ENCODE results near the gene DCAF15.

The DCAF15 gene

GRCh38 chr19:13986348-13986904, 34.1 kb downstream of the DCAF15 start:
- intact Hi-C loops (cut with DNase I) = no loop called here
- peak; percentile 36 to 94 (median 68) for DNase-seq

DNA sequence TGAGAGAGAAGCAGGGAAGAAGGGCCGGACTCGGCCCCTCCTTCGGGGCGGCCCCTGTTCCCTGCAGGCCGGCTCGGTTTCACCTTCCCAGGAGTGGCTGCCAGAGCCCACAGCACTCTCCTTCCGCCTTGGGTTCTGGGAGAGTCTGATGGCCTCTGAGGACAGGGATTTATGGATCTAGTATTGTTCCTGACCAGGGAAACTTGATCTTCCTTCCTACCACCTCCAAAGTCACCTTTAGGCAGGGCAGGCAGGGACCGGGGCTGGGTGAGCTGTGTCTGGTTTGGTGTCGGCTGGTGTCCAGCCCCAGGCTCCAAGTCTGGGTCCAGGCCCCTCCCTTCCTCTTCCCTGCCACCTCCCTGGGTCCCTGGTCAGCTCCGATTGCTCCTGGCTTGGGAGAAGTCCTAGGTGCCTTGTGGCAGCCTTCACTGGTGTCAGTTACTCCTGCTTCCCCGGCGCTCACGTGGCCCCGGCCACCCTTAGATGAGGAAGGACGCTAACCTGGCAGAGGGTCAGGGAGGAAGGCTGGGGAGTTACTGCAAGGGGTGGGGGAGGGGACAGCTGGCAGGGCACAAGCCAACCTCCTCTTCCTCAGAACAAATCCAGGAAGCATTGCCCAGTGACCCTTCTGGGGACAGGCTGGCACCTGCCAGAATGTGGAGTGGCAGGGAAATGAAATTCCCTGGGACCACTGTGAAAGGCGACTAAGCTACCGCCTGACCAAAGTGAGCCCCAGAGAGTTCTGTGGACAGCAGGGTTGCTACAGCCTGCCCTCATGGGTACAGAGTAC, 35.0 kb downstream of the DCAF15 start:
- DNase-seq = peak in 2 of 10 donors; percentile 28 to 32
- intact Hi-C loops (cut with DNase I) = no loop called here

DNA sequence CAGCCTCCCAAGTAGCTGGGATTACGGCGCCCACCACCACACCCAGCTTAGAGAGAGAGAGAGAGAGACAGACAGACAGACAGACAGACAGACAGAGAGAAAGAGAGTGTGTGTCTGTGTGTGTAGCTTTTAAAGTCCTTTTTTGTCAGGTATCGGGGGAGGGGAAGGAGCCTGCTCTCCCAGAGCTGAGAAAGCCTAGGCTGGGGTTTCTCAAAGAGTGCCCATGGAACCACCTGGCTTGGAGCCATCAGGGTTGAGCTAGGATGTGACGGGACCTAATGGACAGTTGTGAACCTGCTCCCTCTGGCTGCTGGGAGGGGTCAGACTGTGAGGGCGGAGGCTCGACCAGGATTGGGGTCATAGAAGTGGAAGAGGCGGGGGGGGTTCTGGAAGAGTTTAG, 37.2 kb downstream of the DCAF15 start:
- intact Hi-C loops (cut with DNase I) = no loop called here
- no peak for DNase-seq

- no peak for DNase-seq
- intact Hi-C loops (cut with DNase I) = no loop called here
These were observed 37.8 kb downstream of the DCAF15 start for GRCh38 chr19:13990085-13990484.

GRCh38 chr19:13992025-13992424, 39.7 kb downstream of the DCAF15 start:
- DNase-seq = no peak
- intact Hi-C loops (cut with DNase I) = no loop called here

- DNase-seq = peak in 1 of 10 donors; percentile 67
- intact Hi-C loops (cut with DNase I) = no loop called here
These were observed 41.4 kb downstream of the DCAF15 start for GRCh38 chr19:13993590-13994300.

DNA sequence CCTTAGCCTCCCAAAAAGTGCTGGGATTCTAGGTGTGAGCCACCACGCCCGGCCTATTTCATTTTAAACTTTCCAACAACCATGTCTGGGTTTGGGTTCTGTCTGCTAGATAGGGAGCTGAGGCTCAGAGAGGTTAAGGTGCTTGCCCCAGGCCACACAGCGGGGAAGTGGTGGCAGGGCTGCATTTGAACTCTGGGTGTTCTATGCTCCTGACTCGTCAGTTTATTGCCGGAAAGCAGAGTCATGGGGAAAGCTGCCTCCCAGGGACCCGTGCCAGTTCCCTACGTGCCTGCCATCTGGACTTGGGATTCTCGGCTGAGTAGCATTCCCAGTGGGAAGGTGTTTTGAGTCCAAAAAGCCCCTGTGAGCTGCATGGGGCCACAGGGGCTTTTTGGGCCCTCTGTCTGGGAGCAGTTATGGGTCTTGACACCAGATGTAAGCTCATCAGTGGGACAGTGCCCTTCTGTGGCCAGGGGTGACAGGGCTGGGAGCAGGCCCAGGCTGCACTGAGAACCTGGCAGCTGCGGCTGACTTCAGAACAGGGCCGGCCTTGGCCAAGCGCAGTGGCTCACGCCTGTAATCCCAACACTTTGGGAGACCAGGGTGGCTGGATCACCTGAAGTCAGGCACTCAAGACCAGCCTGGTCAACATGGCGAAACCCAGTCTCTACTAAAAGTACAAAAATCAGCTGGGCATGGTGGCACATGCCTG, 42.9 kb downstream of the DCAF15 start:
- DNase-seq = peak in 7 of 10 donors; percentile 37 to 93 (median 60)
- intact Hi-C loops (cut with DNase I) = no loop called here

DNA sequence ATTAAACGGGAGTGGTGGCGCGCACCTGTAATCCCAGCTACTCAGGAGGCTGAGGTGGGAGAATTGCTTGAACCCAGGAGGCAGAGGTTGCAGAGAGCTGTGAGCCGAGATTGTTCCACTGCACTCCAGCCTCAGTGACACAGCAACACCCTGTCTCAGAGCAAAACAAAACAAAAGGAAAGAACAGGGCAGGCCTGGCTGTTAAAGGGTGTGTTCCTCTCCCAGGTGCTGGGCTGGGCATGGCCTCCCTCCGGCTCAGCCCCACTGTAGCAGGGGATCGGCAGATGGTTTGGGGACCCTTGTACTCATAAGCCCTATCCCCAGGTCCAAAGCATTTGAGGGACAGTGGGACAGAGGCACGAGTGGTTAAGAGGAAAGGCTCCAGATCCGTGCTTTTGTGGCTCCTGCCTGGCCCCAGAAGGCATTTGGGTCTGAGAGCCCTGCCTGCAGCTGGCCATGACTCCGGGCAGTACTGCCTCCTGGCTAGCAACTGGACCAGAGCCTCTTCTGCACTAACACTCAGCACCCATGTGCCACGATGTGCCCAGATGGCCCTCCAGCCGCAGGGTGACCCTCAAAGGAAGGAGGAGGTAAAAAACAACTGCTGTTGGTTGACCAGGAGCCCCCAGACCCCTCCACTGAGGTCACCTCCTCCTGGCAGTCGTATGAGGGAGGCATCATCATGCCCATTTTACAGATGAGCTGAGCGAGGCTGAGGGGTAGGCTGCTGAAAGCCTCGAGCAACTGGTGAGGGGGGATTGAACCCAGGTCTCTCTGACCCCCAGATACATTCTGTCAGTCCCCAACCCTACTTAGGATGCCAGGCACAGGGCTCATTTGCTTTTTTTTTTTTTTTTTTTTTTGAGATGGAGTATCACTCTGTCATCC, 43.8 kb downstream of the DCAF15 start:
- DNase-seq = peak in 2 of 10 donors; percentile 46 to 70
- intact Hi-C loops (cut with DNase I) = no loop called here

DNA sequence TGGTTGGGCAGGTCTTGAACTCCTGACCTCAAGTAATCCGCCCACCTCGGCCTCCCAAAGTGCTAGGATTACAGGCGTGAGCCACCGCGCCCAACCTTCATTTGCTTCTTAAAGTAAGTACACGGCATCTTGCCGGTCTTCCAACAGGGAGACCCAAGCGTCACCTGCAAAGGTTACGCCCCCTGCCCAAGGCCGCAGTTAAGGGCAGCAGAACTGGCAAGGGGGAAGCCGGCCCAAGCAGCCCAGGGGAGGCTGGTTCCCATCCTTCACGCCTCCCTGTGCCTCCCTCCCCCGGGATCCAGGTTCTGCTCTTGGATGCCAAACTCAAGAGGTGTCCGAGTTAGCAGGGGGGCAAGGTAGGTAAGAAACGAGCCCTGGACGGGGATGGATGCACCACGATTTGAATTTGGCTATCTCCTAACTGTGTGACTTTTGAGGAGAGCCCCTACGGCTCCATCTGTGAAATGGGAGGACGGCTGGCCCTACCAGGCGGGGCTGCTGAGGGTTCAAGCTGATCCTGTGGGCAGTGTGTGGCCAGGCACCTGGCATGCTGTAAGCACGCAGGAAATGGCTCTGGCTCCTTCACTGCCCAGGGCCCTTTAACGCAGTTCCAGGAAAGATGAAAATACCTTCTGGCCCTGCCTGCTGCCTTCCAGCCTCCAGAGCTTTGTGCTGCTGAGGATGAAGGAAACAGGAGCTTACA, 44.8 kb downstream of the DCAF15 start:
- DNase-seq = peak in 2 of 10 donors; percentile 50 to 71
- intact Hi-C loops (cut with DNase I) = no loop called here

- peak in 2 of 10 donors; percentile 43 to 51 for DNase-seq
- intact Hi-C loops (cut with DNase I) = no loop called here
These were observed 45.3 kb downstream of the DCAF15 start for GRCh38 chr19:13997631-13997962.

DNA sequence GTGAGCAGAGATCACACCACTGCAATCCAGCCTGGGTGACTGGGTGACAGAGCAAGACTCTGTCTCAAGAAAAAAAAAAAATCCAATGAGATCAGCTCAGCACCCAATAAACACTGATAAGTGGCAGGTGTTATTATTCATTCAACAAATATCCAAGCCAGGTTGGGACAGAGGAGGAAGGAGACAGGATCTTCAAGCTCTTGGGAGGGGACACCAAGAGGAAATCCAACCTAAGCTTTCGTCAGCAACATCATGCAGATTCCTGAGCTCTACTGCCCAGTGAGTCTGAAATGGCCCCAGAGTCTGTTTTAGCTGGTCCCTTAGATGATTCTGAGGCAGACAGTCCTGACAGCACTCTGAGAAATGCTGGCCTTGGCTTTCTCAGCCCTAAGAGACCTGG, 46.1 kb downstream of the DCAF15 start:
- DNase-seq = peak in 1 of 10 donors; percentile 30
- intact Hi-C loops (cut with DNase I) = no loop called here

DNA sequence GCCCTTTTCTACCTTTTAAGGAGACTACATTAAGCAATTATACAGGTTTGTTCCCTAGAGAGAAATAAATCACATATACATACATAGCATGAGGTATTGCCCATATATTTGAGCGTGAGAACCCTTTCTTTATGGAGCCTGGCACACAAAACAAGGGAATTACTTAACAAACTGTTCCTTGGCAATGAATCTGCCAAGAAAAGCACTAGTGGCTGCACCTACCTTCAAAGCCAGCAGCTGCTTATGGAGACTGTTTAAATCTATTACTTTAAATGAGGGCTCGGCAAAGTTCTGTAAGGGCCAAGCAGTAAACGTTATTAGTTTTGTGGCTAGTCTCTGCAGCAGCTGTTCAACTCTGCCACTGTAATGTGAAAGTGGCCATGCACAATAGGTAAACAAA, 46.8 kb downstream of the DCAF15 start:
- DNase-seq = no peak
- intact Hi-C loops (cut with DNase I) = no loop called here

GRCh38 chr19:14000691-14001375, 48.5 kb downstream of the DCAF15 start:
- intact Hi-C loops (cut with DNase I) = loop anchor here (5.0 kb wide), 1 partner anchor 49 kb away; the partner anchor contains the start of gene DCAF15
- DNase-seq = peak in 2 of 10 donors; percentile 7 to 74

GRCh38 chr19:14002571-14003250, 50.4 kb downstream of the DCAF15 start:
- peak in 2 of 10 donors; percentile 70 to 84 for DNase-seq
- intact Hi-C loops (cut with DNase I) = loop anchor here (5.0 kb wide), 1 partner anchor 50 kb away; the partner anchor contains the start of gene DCAF15

DNA sequence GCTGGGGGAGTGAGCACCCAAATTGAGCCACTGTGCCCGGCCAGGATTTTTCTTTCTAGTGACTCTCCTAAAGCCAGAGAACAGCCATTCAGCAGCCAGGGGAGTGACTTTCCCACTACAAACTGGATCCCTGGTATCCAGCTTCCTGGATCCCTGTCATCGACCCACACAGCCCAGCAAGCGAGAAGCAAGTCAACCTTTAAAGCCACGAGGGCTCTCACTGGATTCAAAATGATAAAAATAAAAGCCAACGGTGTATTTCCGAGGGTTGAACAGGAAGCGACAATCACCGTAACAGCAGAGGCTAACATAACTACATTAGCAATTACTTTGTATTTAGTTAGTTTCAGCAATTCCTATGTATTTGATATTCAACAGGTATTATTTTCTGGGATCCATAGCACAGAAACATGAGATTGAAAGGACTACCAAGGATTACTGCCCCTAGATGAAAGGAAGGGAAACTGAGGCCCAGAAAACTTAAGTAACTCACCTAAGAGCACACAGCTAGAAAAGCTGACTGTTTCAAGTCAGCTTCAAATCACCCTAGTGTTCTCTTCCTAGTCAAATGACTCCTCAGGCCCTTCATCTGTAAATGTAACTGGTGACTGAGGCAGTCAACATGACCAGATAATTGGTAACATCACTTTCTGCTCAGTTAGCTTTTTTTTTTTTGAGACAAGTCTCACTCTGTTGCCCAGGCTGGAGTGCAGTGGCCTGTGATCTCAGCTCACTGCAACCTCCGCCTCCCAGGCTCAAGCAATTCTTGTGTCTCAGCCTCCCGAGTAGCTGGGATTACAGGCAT, 51.1 kb downstream of the DCAF15 start:
- intact Hi-C loops (cut with DNase I) = loop anchor here (5.0 kb wide), 1 partner anchor 51 kb away; the partner anchor contains the start of gene DCAF15
- DNase-seq = peak in 1 of 10 donors; percentile 30

- intact Hi-C loops (cut with DNase I) = loop anchor here (5.0 kb wide), 2 partner anchors 52 to 78 kb away; partner anchors contain the start of gene DCAF15
- peak in 8 of 10 donors; percentile 32 to 93 (median 51) for DNase-seq
These were observed 52.5 kb downstream of the DCAF15 start for GRCh38 chr19:14004619-14005348.
